ENCODE results near the gene ZNF804B.

DNA sequence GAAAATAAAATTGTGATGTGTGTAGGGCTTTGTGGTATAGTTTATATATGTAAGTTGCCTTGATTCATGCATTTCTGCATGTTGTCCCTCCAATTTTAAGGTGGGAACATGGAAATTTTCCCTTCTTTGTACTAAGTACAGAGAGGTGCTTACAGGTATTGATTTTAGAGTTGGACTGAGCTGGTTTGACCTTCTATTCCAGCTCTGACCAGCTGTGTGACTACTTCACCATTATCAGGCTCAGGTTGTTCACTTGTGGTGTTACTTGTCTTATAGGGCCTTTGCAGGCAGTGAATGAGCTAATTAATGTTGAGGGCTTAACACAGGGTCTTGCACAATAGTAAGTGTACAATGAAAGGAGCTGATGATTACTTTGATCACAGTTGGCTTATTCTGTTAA is 16.3 kb downstream of the ZNF804B start:
- TF ChIP-seq CTCF (conservative IDR thresholded peaks at IDR 0.05; ENCODE audit: low read depth, low read length) (no peak), MAFK (IDR thresholded peaks at IDR 0.05; ENCODE audit: low read depth, low read length) (no peak), RFX5 (IDR thresholded peaks at IDR 0.05; ENCODE audit: low read depth, low read length) (no peak), CEBPB (IDR thresholded peaks at IDR 0.05; ENCODE audit: low read depth, low read length) (peak; percentile 46)
